ENCODE results near the gene CLIC3.

Gene CLIC3

DNA sequence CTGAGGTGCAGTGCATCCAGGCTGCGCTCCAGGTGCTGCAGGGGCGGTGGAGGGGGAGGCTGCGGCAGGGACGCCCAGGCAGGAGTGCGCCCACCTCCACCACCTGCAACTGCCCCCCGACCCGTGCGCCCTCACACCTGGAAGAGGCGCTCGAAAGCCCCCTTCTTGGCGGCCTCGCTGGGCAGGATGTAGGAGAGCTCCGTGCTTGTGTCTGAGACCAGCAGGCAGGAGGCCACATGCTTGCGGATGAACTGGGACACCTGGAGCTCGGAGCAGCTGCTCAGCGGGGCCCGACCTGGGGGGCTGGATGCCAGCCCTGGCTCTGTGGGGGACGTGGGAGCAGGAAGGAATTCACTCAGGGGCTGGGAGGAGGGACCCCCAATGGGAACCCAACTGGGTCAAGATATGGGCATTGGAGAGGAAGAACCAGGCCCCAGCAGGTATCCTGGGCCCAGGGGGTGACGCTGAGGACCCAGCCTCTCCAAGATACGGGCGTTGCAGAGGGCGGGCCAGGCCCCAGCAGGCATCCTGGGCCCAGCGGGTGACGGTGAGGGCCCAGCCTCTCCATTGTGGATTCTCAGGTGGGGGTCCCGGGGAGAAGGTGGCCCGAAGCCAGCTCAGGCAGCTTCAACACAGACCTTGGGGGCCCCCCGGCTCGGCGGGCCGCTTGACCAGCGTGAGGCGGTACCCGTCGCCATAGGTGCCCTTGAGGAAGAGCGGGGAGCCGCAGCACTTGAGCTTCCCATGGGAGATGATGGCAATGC lies 18.6 kb upstream of the CLIC3 start:
- ATAC-seq (ENCODE audit: insufficient read depth, low read depth) (no peak), DNase-seq (no peak)
- H3K27me3 ChIP-seq (ENCODE audit: insufficient read depth, low read length, poor library complexity) = no peaks in the 10 kb centered on the region
- no peak overlapping the region for H3K9ac ChIP-seq (ENCODE audit: low read depth, low read length)
- H3K27ac ChIP-seq (ENCODE audit: low read length) = no peak overlapping the region
- no peaks in the 10 kb centered on the region for H3K4me1 ChIP-seq (ENCODE audit: insufficient read depth, low read length)
- no peaks in the 10 kb centered on the region for H3K9me3 ChIP-seq (ENCODE audit: insufficient read depth, low read length, severe bottlenecking)
- H2AFZ ChIP-seq (ENCODE audit: low read depth, low read length) = no peak overlapping the region
- no peaks in the 10 kb centered on the region for H3K79me2 ChIP-seq (ENCODE audit: insufficient read depth, low read length)
- H3K4me2 ChIP-seq (ENCODE audit: insufficient read depth, low read length) = no peak overlapping the region
- no peak overlapping the region for H3K4me3 ChIP-seq (ENCODE audit: low read depth in 1 of 2, low read length in 2 of 2)
- H4K20me1 ChIP-seq (ENCODE audit: insufficient read depth, low read length) = no peaks in the 10 kb centered on the region
- peaks cover 3% of the 10 kb centered on the region; the same call in 1 of the 2 replicates for H3K36me3 ChIP-seq (ENCODE audit: insufficient read depth, low read length)
- TF ChIP-seq, protein P1, sequence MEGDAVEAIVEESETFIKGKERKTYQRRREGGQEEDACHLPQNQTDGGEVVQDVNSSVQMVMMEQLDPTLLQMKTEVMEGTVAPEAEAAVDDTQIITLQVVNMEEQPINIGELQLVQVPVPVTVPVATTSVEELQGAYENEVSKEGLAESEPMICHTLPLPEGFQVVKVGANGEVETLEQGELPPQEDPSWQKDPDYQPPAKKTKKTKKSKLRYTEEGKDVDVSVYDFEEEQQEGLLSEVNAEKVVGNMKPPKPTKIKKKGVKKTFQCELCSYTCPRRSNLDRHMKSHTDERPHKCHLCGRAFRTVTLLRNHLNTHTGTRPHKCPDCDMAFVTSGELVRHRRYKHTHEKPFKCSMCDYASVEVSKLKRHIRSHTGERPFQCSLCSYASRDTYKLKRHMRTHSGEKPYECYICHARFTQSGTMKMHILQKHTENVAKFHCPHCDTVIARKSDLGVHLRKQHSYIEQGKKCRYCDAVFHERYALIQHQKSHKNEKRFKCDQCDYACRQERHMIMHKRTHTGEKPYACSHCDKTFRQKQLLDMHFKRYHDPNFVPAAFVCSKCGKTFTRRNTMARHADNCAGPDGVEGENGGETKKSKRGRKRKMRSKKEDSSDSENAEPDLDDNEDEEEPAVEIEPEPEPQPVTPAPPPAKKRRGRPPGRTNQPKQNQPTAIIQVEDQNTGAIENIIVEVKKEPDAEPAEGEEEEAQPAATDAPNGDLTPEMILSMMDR (IDR thresholded peaks at IDR 0.05; ENCODE audit: borderline replicate concordance, extremely low read depth, low read length, poor library complexity, severe bottlenecking) = no peak
- no peak for TF ChIP-seq EZH2 (IDR thresholded peaks at IDR 0.05; ENCODE audit: borderline replicate concordance, low read depth, low read length, severe bottlenecking)

DNA sequence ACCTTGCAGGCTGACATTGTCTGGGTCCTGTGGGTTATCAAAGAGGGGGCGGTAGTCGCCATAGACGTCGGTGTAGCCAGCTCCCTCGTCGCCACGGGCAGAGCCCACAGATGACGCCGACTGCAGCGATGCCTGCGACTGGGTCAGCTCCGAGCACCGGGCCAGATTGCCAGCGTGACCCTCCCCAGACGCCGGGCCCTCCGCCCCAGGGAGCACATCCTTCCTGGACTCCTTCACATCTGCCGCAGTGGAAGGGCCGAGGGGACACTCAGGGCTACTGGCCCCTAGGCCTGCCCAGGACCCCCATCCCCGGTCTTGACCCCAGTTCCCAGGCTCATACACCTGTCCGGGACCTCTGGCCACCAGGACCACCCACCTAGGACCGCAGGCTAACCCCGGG lies 17.8 kb upstream of the CLIC3 start:
- Histone ChIP-seq H3K4me3 (ENCODE audit: low read depth in 1 of 2, low read length in 2 of 2) (no peak overlapping the region), H3K9me3 (ENCODE audit: insufficient read depth, low read length, severe bottlenecking) (no peaks in the 10 kb centered on the region), H2AFZ (ENCODE audit: low read depth, low read length) (no peak overlapping the region), H3K4me2 (ENCODE audit: insufficient read depth, low read length) (no peak overlapping the region), H3K9ac (ENCODE audit: low read depth, low read length) (no peak overlapping the region), H3K27ac (ENCODE audit: low read length) (no peak overlapping the region), H4K20me1 (ENCODE audit: insufficient read depth, low read length) (no peaks in the 10 kb centered on the region), H3K36me3 (ENCODE audit: insufficient read depth, low read length) (peaks cover 3% of the 10 kb centered on the region; the same call in 1 of the 2 replicates), H3K79me2 (ENCODE audit: insufficient read depth, low read length) (no peaks in the 10 kb centered on the region), H3K4me1 (ENCODE audit: insufficient read depth, low read length) (no peaks in the 10 kb centered on the region), H3K27me3 (ENCODE audit: insufficient read depth, low read length, poor library complexity) (no peaks in the 10 kb centered on the region)
- no peak for DNase-seq
- TF ChIP-seq, protein P1 (IDR thresholded peaks at IDR 0.05; ENCODE audit: borderline replicate concordance, extremely low read depth, low read length, poor library complexity, severe bottlenecking) = no peak
- TF ChIP-seq EZH2 (IDR thresholded peaks at IDR 0.05; ENCODE audit: borderline replicate concordance, low read depth, low read length, severe bottlenecking) = no peak
- no peak for ATAC-seq (ENCODE audit: insufficient read depth, low read depth)

DNA sequence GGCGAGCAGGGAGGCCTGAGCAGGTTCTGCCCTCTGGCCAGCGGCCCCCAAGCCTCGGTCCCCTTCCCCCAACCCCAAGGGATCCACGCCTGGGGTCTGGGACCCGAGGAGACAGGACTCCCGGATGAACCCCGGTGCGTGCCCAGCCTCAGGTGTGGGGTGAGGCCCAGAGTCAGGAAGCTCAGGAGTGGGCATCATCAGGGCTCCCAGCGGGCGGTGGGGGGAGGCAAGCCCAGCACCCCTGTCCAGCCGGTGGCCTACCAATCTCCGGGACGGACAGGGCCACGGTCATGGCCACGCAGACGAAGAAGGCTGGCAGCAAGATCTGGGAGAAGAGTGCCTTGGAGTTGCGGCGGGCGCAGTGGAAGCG lies 17.2 kb upstream of the CLIC3 start:
- no peak overlapping the region for H3K4me2 ChIP-seq (ENCODE audit: insufficient read depth, low read length)
- no peak overlapping the region for H2AFZ ChIP-seq (ENCODE audit: low read depth, low read length)
- H3K9ac ChIP-seq (ENCODE audit: low read depth, low read length) = no peak overlapping the region
- no peaks in the 10 kb centered on the region for H3K79me2 ChIP-seq (ENCODE audit: insufficient read depth, low read length)
- DNase-seq (no peak), ATAC-seq (ENCODE audit: insufficient read depth, low read depth) (no peak)
- no peak overlapping the region for H3K27ac ChIP-seq (ENCODE audit: low read length)
- H3K27me3 ChIP-seq (ENCODE audit: insufficient read depth, low read length, poor library complexity) = no peaks in the 10 kb centered on the region
- TF ChIP-seq, protein P1 (IDR thresholded peaks at IDR 0.05; ENCODE audit: borderline replicate concordance, extremely low read depth, low read length, poor library complexity, severe bottlenecking) = no peak
- no peak for TF ChIP-seq EZH2 (IDR thresholded peaks at IDR 0.05; ENCODE audit: borderline replicate concordance, low read depth, low read length, severe bottlenecking)
- H4K20me1 ChIP-seq (ENCODE audit: insufficient read depth, low read length) = no peaks in the 10 kb centered on the region
- no peak overlapping the region for H3K4me3 ChIP-seq (ENCODE audit: low read depth in 1 of 2, low read length in 2 of 2)
- no peaks in the 10 kb centered on the region for H3K4me1 ChIP-seq (ENCODE audit: insufficient read depth, low read length)
- H3K36me3 ChIP-seq (ENCODE audit: insufficient read depth, low read length) = peaks cover 3% of the 10 kb centered on the region; the same call in 1 of the 2 replicates
- no peaks in the 10 kb centered on the region for H3K9me3 ChIP-seq (ENCODE audit: insufficient read depth, low read length, severe bottlenecking)

Data from DND-41 (cell line).